Fibroblast of mammary gland (primary cell): Measurements from ENCODE around the gene ZBED5.
A peak's percentile ranks its signal among the peaks of the same experiment; 100 is the strongest.

ENCODE experiments used
- DNase-seq: peaks from one replicate; pipeline ENCODE4 v3.0.0-alpha.2; 2010; ENCODE audit warnings: low read depth
- H3K4me3 ChIP-seq: 2 replicates; pipeline ENCODE4 v1.5.1; 2011; ENCODE audit warnings: low read depth, mild to moderate bottlenecking, low read length, moderate library complexity; ENCODE audit not compliant: control insufficient read depth
- CTCF ChIP-seq: conservative IDR thresholded peaks from 2 replicates; pipeline ENCODE4 v1.5.1; 2011; ENCODE audit warnings: low read depth, low read length, inconsistent platforms; ENCODE audit not compliant: control insufficient read depth, insufficient read depth

Gene ZBED5

GRCh38 chr11:10807493-10808234 lies 50.2 kb downstream of the ZBED5 start:
- H3K4me3 ChIP-seq = peak overlapping the region; percentile 96
- peak; percentile 38 for DNase-seq
- TF ChIP-seq CTCF = no peak

- no peak for TF ChIP-seq CTCF
- DNase-seq = no peak
- H3K4me3 ChIP-seq = peak overlapping the region; percentile 6
These were observed 51.6 kb downstream of the ZBED5 start for GRCh38 chr11:10806206-10806605.

- no peak for TF ChIP-seq CTCF
- H3K4me3 ChIP-seq = no peak overlapping the region
- DNase-seq = no peak
These were observed 52.1 kb downstream of the ZBED5 start for GRCh38 chr11:10805741-10806140.

- peak; percentile 62 for DNase-seq
- TF ChIP-seq CTCF = no peak
- H3K4me3 ChIP-seq = no peak overlapping the region
These were observed 54.2 kb downstream of the ZBED5 start for GRCh38 chr11:10803676-10804075.
